ENCODE results near the gene MSRB1.

MSRB1 gene

GRCh38 chr16:1932050-1933028 is 10.7 kb downstream of the MSRB1 start:
- TF ChIP-seq EGR1 (IDR thresholded peaks at IDR 0.05) (no peak), RAD21 (IDR thresholded peaks at IDR 0.05; ENCODE audit: low read depth) (peak; percentile 54), CEBPB (IDR thresholded peaks at IDR 0.05) (no peak), TCF12 (IDR thresholded peaks at IDR 0.05; ENCODE audit: low read depth) (no peak), CREB1 (IDR thresholded peaks at IDR 0.05; ENCODE audit: low read depth) (no peak)

GRCh38 chr16:1930338-1930720 is 12.7 kb downstream of the MSRB1 start:
- TF ChIP-seq EGR1 (IDR thresholded peaks at IDR 0.05), result no peak
- TF ChIP-seq CEBPB (IDR thresholded peaks at IDR 0.05), result no peak
- TF ChIP-seq, protein P1, sequence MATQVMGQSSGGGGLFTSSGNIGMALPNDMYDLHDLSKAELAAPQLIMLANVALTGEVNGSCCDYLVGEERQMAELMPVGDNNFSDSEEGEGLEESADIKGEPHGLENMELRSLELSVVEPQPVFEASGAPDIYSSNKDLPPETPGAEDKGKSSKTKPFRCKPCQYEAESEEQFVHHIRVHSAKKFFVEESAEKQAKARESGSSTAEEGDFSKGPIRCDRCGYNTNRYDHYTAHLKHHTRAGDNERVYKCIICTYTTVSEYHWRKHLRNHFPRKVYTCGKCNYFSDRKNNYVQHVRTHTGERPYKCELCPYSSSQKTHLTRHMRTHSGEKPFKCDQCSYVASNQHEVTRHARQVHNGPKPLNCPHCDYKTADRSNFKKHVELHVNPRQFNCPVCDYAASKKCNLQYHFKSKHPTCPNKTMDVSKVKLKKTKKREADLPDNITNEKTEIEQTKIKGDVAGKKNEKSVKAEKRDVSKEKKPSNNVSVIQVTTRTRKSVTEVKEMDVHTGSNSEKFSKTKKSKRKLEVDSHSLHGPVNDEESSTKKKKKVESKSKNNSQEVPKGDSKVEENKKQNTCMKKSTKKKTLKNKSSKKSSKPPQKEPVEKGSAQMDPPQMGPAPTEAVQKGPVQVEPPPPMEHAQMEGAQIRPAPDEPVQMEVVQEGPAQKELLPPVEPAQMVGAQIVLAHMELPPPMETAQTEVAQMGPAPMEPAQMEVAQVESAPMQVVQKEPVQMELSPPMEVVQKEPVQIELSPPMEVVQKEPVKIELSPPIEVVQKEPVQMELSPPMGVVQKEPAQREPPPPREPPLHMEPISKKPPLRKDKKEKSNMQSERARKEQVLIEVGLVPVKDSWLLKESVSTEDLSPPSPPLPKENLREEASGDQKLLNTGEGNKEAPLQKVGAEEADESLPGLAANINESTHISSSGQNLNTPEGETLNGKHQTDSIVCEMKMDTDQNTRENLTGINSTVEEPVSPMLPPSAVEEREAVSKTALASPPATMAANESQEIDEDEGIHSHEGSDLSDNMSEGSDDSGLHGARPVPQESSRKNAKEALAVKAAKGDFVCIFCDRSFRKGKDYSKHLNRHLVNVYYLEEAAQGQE (IDR thresholded peaks at IDR 0.05; ENCODE audit: low read depth), result no peak
- no peak for TF ChIP-seq TEAD4 (IDR thresholded peaks at IDR 0.05)
- TF ChIP-seq TAF1 (IDR thresholded peaks at IDR 0.05; ENCODE audit: low read depth), result no peak
- no peak for TF ChIP-seq CREB1 (IDR thresholded peaks at IDR 0.05; ENCODE audit: low read depth)

DNA sequence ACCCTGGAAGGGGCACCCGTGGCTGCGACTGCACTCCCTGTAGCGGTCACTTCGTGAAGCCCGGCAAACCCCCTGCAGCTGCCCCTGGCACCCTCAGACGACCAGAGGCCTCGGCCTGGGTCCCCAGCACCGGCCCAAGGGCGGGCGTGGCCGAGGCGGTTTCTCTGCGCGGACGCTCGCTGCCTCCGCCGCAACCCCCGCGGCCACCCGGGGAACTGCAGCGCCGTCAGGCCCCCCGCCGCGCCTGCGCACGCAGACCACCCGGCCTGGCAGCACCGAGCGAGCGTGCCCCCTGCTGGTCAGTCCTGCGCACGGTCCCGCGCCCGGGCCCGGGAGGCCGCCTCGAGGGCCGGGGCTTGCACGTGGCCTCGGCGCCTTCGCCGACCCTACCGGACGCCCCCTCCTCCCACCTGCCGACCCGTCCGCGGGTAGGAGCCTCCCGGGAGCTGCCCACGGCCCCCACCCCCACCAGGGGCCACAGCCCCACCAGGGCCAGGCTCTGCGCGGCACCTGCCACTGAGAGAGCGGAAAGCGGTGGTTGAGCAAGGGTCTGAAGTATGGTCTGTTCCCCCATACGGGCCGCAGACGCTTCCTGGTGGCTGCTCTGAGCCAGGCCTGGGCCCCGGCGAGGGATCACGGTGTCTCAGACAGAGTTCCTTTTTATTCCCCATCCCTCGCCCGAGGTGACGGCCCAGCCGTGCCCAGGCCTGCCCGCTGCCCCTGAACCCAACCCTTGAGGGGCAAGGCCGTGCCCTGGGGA is 13.2 kb downstream of the MSRB1 start:
- TF ChIP-seq CEBPB (IDR thresholded peaks at IDR 0.05), result no peak
- peak; percentile 51; the same call in 1 of the 2 replicates for TF ChIP-seq EP300 (IDR thresholded peaks at IDR 0.05; ENCODE audit: borderline replicate concordance)
- no peak; the same call in none of the 2 replicates for TF ChIP-seq ZBTB7A (IDR thresholded peaks at IDR 0.05; ENCODE audit: low read depth)
- TF ChIP-seq, protein P1 (IDR thresholded peaks at IDR 0.05; ENCODE audit: low read depth), result no peak
- TF ChIP-seq CREB1 (IDR thresholded peaks at IDR 0.05; ENCODE audit: low read depth), result no peak
- no peak for TF ChIP-seq NFIC (IDR thresholded peaks at IDR 0.05)
- TF ChIP-seq, protein P2, sequence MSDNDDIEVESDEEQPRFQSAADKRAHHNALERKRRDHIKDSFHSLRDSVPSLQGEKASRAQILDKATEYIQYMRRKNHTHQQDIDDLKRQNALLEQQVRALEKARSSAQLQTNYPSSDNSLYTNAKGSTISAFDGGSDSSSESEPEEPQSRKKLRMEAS (IDR thresholded peaks at IDR 0.05), result peak; percentile 95
- TF ChIP-seq TCF12 (IDR thresholded peaks at IDR 0.05; ENCODE audit: low read depth), result no peak
- 0 out of 2 replicates have a peak, but pooled peaks have one; percentile 18 for TF ChIP-seq YY1 (IDR thresholded peaks at IDR 0.05; ENCODE audit: low read depth)
- no peak for TF ChIP-seq EGR1 (IDR thresholded peaks at IDR 0.05)
- TF ChIP-seq RAD21 (IDR thresholded peaks at IDR 0.05; ENCODE audit: low read depth), result peak; percentile 89
- TF ChIP-seq TEAD4 (IDR thresholded peaks at IDR 0.05), result no peak
- peak; percentile 28; the same call in 1 of the 2 replicates for TF ChIP-seq USF1 (IDR thresholded peaks at IDR 0.05)
- TF ChIP-seq TAF1 (IDR thresholded peaks at IDR 0.05; ENCODE audit: low read depth), result peak; percentile 42; the same call in 1 of the 2 replicates
- TF ChIP-seq FOXM1 (IDR thresholded peaks at IDR 0.05; ENCODE audit: borderline replicate concordance, low read depth), result no peak

DNA sequence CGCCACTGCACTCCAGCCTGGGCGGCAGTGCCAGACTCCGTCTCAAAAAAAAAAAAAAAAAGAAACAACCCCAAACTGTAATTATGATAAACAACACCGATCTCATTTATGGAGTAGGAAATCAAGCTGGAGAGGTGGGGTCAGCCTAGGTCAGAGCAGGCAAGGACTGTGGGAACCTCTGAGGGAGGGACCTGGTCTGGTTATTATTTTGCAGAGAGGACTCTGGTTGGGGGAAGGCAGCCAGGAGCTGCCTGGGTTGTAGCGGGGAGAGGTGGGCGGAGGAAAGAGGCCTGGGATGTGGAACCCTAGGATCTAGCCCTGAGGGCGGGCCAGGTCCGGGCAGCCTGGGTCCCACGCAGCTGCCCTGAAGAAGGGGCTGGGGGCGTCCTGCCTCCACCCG is 13.9 kb downstream of the MSRB1 start:
- TF ChIP-seq USF1 (IDR thresholded peaks at IDR 0.05) (no peak), TCF12 (IDR thresholded peaks at IDR 0.05; ENCODE audit: low read depth) (no peak), EGR1 (IDR thresholded peaks at IDR 0.05) (0 out of 2 replicates have a peak, but pooled peaks have one; percentile 6)

DNA sequence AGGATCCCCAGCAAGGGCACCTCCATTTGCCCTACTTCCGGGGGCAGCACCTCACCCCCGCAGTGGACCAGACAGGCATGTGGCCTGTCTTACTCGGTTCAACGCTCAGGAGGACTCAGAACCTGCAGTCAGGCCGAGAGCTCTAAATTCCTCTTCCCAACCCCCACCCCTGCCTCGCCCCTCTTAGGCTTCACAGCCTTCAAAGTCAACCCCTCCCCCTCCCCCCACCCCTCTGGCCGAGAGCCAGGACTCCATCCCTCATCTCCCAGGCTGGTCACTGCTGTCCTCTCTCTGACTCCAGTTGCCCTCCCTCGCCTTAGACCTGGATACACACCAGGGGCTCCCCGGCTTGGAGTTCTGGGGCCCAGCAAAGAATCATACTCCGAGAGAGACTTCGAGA is 16.7 kb downstream of the MSRB1 start:
- TF ChIP-seq CREB1 (IDR thresholded peaks at IDR 0.05; ENCODE audit: low read depth) (no peak), EGR1 (IDR thresholded peaks at IDR 0.05) (no peak), TCF12 (IDR thresholded peaks at IDR 0.05; ENCODE audit: low read depth) (no peak), EP300 (IDR thresholded peaks at IDR 0.05; ENCODE audit: borderline replicate concordance) (no peak), NFIC (IDR thresholded peaks at IDR 0.05) (no peak; the same call in 1 of the 2 replicates), ZBTB7A (IDR thresholded peaks at IDR 0.05; ENCODE audit: low read depth) (no peak), TAF1 (IDR thresholded peaks at IDR 0.05; ENCODE audit: low read depth) (no peak), USF1 (IDR thresholded peaks at IDR 0.05) (no peak), TEAD4 (IDR thresholded peaks at IDR 0.05) (no peak), RAD21 (IDR thresholded peaks at IDR 0.05; ENCODE audit: low read depth) (no peak)
- TF ChIP-seq, protein P1 (IDR thresholded peaks at IDR 0.05; ENCODE audit: low read depth), result no peak
- TF ChIP-seq, protein P2 (IDR thresholded peaks at IDR 0.05), result no peak

Data from Ishikawa (cell line).